K562 (cell line): ENCODE measurements around the gene NOL8.

Experiments
- ADNP ChIP-seq: fragments of 200-800 bp; sonication (Bioruptor generic); IDR thresholded peaks from 2 replicates; pipeline ENCODE4 v1.6.1; 2016; ENCODE audit warnings: missing genetic modification characterization, missing compliant biosample characterization
- BCOR ChIP-seq: fragments of 450-650 bp; IDR thresholded peaks from 2 replicates; pipeline ENCODE4 v1.6.1; 2016
- BDP1 ChIP-seq: IDR thresholded peaks from 3 replicates; pipeline ENCODE4 v1.6.1; 2011; ENCODE audit not compliant: insufficient read length, insufficient read depth
- MYC ChIP-seq, 2 experiments: fragments of 250-450 bp in 1 of 2; sonication (Bioruptor Pico) in 1 of 2; IDR thresholded peaks; 2 replicates each; pipeline versions ENCODE4 v1.5.1 to v1.6.1; 2012 to 2021; ENCODE audit warnings: low read depth in 2 of 2, borderline replicate concordance in 1 of 2, improper control_type of control experiment in 1 of 2, low read length in 1 of 2, mild to moderate bottlenecking in 1 of 2, moderate library complexity in 1 of 2
- POLR2A ChIP-seq: fragments of 450-650 bp; conservative IDR thresholded peaks from 2 replicates; pipeline ENCODE4 v1.6.1; 2016
- RAD21 ChIP-seq, 2 experiments: fragments of 250-450 bp in 1 of 2; fragments of 450-650 bp in 1 of 2; sonication (Bioruptor Pico) in 1 of 2; formaldehyde crosslinking in 1 of 2; IDR thresholded peaks in 1 of 2; conservative IDR thresholded peaks in 1 of 2; 2 replicates each; pipeline versions ENCODE4 v1.4.0 to v1.8.0; 2020 to 2022; ENCODE audit warnings: mild to moderate bottlenecking in 2 of 2, moderate library complexity in 1 of 2
- TAF1 ChIP-seq: IDR thresholded peaks from 2 replicates; pipeline ENCODE4 v1.6.1; 2011; ENCODE audit warnings: mild to moderate bottlenecking, low read length, moderate library complexity; ENCODE audit not compliant: insufficient read depth, control insufficient read depth, severe bottlenecking; ENCODE audit errors: extremely low read depth
- TOE1 ChIP-seq, 2 experiments: fragments of 450-650 bp in 1 of 2; sonication (generic) in 1 of 2; formaldehyde crosslinking in 1 of 2; IDR thresholded peaks; 2 replicates each; pipeline versions ENCODE4 v1.7.1 to v1.8.0; 2016 to 2022; ENCODE audit warnings: borderline replicate concordance in 2 of 2, mild to moderate bottlenecking in 2 of 2, antibody characterized with exemption in 1 of 2, inconsistent platforms in 1 of 2, low read depth in 1 of 2, missing genetic modification reagents in 1 of 2, moderate library complexity in 1 of 2
- ZC3H11A ChIP-seq: IDR thresholded peaks from 2 replicates; pipeline ENCODE4 v1.6.1; 2012; ENCODE audit warnings: low read depth, low read length, improper control_type of control experiment
- ZFP1 ChIP-seq: fragments of 450-650 bp; formaldehyde crosslinking; IDR thresholded peaks from 2 replicates; pipeline ENCODE4 v1.4.0; 2020; ENCODE audit warnings: mild to moderate bottlenecking, mixed read lengths
- ZNF24 ChIP-seq: fragments of 450-650 bp; IDR thresholded peaks from 2 replicates; pipeline ENCODE4 v1.6.1; 2016
- TF ChIP-seq, protein P1 (sequence below), 3 experiments: IDR thresholded peaks in 2 of 3; conservative IDR thresholded peaks in 1 of 3; 2 replicates each; pipeline ENCODE4 v1.5.1; 2011 to 2012; ENCODE audit warnings: low read length in 3 of 3, mild to moderate bottlenecking in 3 of 3, control low read depth in 2 of 3, improper control_type of control experiment in 1 of 3, inconsistent platforms in 1 of 3, low read depth in 1 of 3, mixed read lengths in 1 of 3, moderate library complexity in 1 of 3; ENCODE audit not compliant: insufficient read depth in 2 of 3

- TF ChIP-seq TOE1 (IDR thresholded peaks at IDR 0.05; ENCODE audit: borderline replicate concordance): no peak
- TF ChIP-seq TOE1 (CRISPR knock-in tag; IDR thresholded peaks at IDR 0.05; ENCODE audit: borderline replicate concordance, low read depth): no peak
- TF ChIP-seq MYC (IDR thresholded peaks at IDR 0.05; ENCODE audit: low read depth, low read length): no peak
- no peak for TF ChIP-seq MYC (CRISPR knock-in tag; IDR thresholded peaks at IDR 0.05; ENCODE audit: borderline replicate concordance, low read depth)
- TF ChIP-seq BCOR: no peak
- TF ChIP-seq, protein P1, sequence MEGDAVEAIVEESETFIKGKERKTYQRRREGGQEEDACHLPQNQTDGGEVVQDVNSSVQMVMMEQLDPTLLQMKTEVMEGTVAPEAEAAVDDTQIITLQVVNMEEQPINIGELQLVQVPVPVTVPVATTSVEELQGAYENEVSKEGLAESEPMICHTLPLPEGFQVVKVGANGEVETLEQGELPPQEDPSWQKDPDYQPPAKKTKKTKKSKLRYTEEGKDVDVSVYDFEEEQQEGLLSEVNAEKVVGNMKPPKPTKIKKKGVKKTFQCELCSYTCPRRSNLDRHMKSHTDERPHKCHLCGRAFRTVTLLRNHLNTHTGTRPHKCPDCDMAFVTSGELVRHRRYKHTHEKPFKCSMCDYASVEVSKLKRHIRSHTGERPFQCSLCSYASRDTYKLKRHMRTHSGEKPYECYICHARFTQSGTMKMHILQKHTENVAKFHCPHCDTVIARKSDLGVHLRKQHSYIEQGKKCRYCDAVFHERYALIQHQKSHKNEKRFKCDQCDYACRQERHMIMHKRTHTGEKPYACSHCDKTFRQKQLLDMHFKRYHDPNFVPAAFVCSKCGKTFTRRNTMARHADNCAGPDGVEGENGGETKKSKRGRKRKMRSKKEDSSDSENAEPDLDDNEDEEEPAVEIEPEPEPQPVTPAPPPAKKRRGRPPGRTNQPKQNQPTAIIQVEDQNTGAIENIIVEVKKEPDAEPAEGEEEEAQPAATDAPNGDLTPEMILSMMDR (IDR thresholded peaks at IDR 0.05 in 2 of 3, conservative IDR thresholded peaks at IDR 0.05 in 1 of 3; ENCODE audit: insufficient read depth in 2 of 3, low read depth in 1 of 3, low read length in 3 of 3): no peak
- no peak for TF ChIP-seq ZC3H11A
- no peak for TF ChIP-seq ADNP (tag)
- TF ChIP-seq TAF1: no peak
- no peak for TF ChIP-seq ZFP1
- no peak for TF ChIP-seq RAD21 (CRISPR knock-in tag; conservative IDR thresholded peaks at IDR 0.05 in 1 of 2, IDR thresholded peaks at IDR 0.05 in 1 of 2)
- TF ChIP-seq ZNF24: no peak
- TF ChIP-seq BDP1: no peak
- TF ChIP-seq POLR2A: no peak
Measured at GRCh38 chr9:92275541-92275940, 49.6 kb downstream of the NOL8 start.
